Hematopoietic multipotent progenitor cell treated with erythropoietin and hydrocortisone succinate and interleukin-3 and kit ligand, for 4 days (in vitro differentiated cells): ENCODE measurements around the gene DNHD1.

Experiments used
- DNase-seq: peaks from one replicate; pipeline ENCODE4 v3.0.0-alpha.2; 2015

DNHD1 gene

DNA sequence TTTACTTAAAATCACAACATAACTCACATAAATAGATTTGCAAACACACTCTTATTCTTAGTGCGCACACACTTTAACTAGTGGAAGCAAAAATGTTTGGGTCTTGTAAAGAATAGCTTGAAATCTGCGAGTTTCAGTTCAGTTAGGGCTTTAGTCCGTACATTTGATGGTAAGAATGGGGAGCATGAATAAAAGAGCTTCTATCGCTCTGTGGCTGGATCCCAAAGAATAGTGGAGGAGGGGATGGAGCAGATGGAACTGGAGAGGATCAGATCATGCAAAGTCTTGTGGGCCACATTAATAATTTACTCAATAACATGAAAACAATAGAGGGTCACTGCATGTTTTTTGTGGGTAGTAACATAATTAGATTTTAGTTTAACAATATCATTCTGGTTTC, 44.3 kb downstream of the DNHD1 start:
- no peak for DNase-seq

DNA sequence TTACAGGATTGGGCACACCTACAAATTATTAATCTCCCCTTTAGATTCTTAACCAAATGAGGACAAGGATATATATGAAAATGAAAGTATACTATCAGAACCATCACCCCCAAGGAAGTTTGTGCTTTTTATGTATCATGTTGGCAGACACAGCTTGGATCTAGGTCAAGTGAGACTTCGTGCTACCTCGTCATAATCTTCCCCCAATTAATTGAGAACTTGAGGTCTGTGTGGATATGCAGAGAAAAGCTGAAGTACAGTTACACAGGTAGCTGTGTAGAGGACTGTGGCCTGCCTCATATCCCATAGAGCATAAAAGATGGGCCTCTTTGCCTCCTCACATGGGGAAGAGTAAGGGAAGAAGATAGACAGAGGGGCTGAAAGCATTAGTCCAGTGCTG, 45.6 kb downstream of the DNHD1 start:
- DNase-seq, result no peak

DNA sequence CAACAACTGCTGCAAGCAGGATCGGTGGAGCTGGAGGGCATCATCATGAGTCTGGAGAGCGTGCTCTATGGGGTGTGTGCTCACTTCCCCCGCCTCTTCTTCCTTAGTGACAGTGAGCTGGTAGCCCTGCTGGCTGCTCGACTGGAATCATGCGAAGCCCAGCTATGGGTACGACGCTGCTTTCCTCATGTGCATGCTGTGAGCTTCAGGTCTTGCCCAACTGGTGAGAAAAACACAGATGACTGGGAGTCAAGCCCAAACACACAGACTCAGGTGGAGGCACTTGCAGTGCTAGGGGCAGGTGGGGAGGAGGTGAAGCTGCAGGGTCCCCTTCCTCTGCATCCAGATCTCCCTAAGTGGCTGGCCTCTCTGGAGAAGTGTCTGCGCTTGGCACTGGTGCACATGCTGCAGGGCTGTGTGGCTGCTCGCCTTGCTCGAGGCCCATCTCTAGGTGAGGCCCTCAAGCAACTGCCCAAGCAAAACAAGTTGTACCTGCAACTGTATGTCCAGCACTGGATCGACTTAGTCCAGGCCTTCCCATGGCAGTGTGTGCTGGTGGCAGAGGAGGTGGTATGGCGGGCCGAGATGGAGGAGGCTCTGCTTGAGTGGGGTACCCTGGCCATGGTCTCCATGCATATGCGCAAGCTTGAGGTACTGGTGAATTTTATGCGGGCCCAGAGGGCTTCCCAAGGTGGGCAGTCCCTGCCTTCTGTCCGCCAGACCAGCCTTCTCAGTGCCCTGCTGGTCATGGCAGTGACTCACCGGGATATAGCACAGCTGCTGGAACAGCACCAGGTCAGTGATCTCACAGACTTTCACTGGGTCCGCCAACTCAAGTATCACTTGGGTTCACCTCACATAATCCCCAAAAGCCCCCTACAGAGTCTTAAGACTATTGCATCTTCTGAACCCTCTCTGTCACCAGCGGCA, 48.1 kb downstream of the DNHD1 start:
- no peak for DNase-seq

DNA sequence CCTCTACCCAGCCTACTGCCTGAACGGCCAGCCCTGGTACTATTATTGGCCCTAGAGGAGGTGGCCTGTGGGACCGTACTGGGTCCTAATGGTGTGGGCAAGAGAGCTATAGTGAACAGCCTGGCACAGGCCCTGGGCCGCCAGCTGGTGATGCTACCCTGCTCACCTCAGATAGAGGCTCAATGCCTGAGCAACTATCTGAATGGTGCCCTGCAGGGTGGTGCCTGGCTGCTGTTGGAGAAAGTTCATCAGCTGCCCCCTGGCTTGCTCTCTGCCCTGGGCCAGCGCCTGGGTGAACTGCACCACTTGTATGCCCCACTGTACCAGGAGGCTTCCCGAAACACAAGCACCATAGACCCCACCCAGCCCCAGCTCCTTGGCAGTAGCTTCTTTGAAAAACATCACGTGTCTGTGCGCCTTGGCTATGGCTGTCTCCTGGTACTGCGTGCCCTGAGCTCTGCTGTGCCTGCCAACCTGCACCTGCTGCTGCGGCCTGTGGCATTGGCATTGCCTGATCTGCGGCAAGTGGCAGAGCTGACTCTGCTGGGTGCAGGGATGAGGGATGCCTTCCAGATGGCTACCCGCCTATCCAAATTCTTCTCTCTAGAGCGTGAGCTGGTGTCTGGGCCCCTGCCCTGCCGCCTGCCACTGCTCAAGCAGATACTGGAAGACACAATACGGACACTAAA, 49.0 kb downstream of the DNHD1 start:
- DNase-seq, result no peak

DNA sequence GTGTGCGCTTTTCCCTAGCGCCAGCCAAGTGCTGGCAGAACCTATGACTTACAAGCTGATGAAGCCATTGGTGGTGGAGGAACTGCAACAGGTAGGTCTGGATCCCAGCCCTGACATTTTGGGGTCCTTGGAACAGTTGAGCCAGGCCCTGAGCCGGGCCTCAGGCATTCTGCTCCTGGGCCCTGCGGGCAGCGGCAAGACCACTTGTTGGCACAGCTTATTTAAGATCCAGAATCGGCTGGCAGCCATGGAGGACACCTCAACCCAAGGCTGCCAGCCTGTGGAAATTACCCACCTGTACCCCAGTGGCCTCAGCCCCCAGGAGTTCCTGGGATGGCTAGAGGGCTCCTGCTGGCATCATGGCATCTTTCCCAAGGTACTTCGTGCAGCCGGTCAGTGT, 49.7 kb downstream of the DNHD1 start:
- no peak for DNase-seq

DNA sequence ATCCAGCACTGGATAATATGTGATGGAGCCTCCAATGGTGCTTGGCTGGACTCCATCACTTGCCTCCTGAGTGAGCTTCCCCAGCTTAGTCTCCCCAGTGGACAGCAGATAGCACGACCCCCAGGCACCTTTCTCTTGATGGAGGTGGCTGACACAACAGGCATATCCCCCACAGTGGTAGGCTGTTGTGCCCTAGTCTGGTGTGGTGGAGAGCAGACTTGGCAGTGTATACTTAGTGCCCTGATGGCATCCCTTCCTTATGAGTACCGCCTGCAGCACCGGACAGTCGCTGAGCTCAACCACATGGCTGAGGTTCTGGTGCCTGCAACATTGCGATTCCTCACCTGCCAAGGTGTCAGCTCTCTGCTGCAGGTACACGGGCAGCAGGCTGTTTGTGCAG, 50.1 kb downstream of the DNHD1 start:
- no peak for DNase-seq

DNA sequence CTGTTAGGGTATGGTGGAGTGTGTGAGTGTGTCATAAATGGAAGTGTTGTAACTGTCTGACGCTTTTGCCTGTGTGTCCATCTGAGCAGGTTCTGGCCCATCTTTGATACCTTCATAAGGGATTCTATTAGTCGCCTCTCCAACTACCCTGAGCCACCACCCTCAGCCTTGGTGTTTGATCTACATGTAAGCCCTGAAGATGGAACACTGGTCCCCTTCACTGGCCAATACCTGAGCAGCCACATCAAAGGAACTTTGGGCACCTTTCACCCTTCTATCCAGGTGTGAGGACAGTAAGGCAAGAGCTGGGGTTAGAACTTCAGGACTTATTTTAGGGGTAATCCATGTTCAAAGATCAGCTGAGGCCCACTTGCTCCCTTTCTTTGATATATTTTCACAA, 51.0 kb downstream of the DNHD1 start:
- no peak for DNase-seq

DNA sequence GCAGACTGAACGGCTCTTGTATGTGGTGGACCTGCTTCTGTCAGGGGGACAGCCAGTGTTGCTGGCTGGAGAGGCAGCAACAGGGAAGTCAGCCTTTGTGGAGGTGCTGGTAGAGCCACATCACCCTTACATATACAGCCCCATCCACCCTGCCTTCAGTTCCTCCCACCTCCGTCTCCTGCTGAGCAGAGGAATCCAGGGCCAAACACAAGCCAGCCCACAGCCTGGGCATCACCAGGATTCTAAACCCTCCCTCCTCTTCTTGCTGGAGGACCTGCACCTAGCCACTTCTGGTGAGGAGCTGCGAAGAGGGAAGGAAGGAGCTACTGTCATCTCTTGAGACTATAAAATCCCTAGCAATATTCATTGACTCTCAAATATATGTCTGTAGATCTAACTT, 51.6 kb downstream of the DNHD1 start:
- no peak for DNase-seq

DNA sequence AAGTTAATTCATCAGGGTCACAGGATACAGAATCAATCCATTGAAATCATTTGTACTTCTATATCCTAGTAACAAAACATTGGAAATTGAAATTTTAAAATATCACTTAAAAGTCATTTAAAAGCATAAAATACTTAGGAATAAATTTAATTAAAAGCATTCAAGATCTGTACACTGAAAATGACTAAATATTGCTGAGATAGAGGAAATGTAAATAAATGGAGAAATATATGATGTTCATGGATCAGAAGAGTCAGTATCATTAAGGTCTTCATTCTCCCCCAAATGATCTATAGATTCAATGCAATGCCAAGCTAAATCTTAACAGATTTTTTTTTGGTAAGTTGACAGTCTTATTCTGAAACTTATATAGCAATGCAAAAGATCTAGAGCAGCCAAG, 56.6 kb downstream of the DNHD1 start:
- DNase-seq, result no peak

DNA sequence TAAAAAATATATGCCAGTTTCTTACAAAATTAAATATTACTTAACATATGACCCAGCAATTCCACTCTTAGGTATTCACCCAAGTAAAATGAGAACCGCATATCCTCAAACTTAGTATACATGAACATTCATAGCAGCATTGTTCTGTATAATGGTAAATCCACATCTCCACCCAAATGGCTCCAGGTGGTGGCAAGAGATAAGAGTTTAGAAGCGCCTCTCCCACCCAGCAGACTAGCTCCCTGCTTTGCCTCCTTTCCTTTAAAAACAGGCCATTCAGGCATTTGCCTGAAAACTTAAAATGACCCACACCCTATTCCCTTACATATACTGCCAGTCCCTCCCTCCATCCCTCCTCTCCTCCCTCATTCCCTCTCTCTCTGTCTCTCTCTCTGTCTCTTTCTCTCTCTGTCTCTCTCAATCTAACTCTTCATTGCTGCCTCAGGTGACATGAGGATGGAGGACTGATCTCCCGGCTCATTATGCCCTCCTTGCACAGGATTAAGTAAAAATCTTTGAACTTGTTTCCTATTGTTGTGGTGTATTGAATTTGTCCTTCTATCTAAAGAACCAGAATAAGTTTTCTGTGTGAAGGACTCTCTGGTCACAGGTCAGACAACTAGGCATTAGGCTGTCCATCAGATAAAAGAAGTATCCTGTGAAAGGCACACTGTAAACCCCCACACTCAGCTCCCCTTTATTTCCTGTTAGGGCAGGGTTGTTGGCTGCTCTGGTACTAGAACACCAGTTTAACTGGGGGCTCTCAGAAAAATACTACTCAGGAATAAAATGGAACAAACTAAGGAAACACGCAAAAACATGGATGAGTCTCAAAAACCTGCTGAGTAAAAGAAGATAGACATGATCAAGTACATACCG, 58.0 kb downstream of the DNHD1 start:
- peak; percentile 93 for DNase-seq

DNA sequence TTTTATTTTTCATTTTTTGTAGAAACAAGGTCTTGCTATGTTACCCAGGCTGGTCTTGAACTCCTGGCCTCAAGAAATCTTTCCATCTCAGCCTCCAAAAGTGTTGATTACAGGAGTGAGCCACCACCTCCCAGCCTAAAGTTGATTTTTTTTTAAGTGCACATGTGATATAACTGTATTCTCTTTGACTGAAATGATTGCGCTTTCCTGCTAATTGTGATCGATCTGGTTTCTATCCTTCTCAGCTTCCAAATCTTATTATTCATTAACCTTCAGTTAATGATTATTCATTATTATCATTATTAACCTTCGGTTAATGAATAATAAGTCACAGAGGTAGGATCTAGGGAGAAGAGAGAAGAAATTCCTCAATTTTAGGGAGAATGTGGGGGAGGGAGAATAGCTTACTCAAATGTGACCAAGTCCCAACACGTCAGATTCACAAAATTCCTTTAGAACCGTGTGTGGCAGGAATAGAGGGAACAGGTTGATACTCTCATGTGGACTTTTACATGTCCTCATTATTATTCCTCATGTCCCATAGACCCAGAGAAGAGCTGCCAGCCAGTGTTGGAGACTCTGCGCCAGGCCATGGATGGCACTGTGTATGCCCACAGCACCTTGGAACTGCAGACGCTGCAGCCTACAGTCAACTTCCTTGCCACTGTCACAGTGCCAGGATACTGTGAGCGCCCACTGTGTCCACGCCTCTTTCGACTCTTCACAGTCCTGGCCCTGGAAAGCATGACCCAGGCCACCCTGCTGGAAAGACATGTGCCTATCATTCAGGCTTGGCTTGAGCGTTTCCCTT, 59.3 kb downstream of the DNHD1 start:
- no peak for DNase-seq

DNA sequence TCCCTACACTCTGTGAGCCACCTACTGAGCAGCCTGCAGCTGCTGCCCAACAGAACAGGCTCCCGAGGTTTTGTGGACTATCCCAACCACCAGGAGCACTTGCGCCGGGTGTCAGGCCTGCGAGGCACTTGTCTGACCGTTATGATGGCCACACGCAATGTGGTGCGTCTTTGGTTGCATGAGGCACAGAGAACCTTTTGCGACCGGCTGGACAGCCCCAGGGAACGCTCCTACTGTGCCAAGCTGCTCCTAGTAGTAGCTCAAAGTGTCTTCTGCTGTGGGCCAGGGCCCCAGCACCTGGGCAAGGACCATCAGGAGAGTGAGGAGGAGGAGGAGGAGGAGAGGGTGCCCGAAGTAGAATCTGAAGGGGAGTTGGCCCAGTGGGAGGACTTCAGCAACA, 60.0 kb downstream of the DNHD1 start:
- no peak for DNase-seq

DNA sequence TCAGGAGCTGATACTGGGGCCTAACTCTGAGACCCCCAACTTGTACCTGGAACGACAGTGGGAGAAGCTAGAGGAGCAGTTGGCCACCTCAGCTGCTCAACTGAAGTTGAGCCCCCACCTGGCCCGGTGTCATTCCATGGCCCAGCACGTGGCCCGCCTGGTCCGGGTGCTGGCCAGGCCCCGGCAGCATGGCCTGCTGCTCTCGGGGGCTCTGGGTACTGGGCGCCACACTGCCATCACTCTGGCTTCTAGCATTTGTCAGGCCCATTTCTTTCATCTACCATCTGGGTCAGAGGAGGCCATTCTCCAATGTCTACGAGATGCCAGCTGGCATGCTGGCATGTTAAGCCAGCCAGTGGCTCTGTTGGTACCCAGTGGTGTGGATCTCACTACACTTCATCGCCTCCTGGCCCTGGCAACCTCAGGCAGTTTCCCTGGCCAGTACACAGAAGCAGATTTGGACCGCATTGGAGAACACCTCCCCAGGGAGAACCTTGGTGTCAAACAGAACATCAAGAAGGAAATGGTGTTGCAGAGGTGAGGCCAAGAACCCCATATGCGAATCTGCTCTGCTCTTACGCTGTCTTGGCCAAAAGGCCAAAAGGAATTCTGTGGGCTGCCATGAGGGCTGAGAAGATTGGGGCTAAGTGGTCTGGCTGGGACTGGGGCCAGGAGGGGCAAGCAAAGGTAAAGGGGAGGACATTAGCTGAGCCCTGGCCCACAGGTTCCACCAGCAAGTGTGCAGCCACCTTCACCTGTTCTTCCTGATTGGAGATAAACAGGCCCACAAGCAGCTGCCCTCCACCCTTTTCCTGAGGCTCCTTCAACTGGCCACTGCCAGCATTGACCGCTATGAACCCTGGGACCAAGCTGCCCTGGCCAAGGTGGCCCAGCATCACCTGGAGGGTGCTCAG, 60.9 kb downstream of the DNHD1 start:
- no peak for DNase-seq

DNA sequence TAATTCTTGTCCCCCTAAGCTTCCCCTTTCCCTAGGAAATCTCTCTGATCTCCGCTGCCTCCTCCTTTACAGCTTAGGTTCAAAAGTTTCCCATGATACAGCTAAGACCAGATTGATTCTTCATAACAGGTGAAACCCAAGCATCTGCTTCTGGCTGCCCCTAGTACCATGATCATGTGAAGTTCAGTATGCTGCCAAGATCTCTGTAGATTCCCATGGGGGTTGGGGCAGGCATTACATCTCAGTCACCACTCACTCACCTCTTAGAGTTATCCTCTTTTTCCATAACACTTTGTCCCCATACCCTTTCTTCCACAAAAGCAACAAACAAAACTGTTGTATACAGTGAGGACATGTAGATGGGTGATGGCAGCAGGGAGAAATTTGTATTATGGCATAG, 62.3 kb downstream of the DNHD1 start:
- DNase-seq, result no peak

DNA sequence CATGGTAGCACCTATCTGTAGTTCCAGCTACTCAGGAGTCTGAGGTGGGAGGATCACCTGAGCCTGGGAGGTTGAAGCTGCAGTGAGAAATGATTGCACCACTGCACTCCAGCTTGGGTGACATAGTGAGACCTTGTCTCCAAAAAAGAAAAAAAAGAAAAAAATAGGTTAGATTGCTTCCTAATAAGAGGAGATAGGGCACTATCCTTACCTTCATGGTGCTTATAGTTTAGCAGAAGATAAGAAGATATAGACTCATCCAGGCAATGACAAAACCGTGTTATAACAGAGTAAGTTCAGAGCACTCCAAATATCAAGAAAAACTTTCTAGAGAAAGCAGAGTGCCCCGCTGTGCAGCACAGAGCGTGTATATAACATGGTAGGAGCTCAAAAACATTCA, 64.2 kb downstream of the DNHD1 start:
- no peak for DNase-seq

DNA sequence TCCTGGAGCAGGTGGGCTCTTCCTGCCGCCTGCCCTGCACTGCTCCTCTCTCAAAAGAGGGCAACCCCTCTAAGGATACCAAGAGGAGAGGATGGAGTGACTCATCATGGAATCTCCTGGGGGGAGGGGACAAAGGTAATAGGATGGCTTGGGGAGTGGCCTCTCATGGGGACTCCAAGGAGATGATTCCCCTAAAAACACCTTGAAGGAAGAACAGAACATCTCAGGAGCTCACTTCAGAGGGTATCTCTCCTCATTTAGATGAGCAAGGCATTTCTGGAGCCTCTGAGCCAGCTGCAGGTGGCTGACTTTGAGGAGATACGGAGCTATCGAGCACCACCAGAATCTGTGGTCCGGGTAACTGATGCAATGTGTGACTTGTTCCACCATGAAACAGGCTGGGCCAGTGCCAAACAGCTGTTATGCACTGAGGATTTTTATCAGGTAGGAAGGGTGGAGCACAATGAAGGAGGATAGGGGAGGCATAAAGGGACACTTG, 66.1 kb downstream of the DNHD1 start:
- DNase-seq, result peak; percentile 44

DNA sequence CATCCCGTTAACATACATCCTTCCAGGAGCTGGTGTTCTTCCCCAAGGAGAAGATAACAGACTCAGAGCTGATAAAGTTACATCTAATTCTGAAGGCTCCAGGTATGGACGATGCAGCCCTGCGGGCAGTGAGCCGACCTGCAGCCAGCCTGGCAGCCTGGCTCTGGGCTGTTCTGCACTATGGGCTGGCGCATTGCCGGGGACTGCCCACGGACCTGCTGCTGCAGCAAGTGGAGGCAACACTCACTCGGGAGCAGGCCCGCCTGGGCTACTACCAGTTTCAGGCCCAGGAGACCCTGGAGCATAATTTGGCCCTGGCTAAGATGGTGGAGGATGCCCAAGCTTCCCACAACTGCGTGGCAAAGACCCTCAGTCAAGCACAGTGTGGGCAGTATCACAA, 66.6 kb downstream of the DNHD1 start:
- DNase-seq, result no peak

DNA sequence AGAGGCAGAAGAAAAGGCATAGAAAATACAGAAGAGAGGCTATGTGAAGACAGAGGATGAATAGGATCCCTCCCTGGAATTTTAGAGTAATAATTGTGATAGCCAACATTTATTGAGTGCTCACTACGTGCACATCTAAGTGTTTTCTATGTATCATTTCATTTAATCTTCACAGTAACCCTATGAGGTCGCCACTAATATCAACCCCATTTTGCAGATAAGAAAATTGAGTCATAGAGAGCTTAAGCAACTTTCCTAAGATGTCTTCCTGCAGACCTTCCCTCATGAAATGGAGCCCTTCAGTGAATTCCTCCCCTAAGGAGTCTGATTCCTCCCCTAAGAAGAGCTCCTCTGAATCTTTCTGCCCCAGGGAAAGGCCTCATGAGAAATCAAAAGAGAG, 68.2 kb downstream of the DNHD1 start:
- DNase-seq, result no peak

DNA sequence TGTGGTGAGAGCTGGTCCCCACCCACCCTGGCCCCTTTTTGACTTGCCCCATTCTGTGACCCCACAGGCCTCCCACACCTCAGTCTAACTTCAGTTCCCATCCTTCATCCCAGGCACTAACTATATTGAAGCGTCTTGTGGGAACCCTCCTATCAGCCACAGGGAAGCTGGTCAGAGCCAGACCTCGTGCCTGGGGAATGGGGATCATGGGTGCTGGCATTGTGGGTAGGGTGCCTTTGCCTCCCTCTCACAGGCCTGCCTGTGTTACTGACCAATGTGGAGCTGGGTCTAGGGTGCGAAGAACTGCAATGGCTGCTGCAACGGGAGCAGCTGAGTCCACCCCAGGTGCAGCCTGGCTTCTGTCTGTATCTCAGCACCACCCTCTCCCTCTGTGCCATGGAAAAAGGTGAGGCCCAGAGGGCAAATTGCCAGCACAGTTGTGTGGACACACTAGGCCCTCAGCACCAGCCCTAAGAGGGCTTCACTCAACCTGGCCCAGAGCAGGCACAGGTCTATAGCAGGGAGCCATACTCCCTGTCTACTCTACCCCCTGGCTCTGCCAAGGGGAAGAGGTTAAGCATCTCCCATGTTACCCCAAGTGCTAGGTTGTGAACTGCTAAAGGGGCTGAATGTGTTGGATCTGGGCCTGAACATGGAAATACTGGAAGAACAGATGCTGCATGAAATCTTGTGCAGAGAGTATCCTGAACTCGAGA, 69.1 kb downstream of the DNHD1 start:
- no peak for DNase-seq

DNA sequence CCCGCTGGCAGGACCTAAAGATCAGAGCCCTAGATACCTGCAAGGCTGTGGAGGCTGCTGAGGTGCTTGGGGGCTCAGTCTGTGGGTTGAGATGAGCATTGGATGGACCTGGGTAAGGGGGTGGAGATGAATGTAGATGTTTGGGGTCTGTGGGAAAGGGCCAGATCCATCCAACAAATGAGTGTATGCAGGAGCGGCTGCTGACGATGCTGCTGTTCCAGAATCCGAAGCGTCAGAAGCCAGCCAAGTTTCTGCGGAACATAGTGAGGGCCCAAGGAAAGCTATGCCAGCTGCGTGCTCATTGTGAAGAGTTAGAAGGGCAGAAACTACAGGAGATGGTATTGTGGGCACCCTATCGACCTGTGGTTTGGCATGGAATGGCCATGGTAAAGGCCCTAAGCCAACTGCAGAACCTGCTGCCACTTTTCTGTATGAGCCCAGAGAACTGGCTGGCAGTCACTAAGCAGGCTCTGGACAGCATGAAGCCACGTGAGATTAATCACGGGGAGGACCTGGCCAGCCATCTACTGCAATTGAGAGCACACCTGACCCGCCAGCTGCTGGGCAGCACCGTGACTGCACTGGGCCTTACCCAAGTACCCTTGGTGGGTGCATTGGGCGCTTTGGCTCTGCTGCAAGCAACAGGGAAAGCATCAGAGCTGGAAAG, 69.8 kb downstream of the DNHD1 start:
- no peak for DNase-seq
